ENCODE data around the gene NXNL1. TPM values are rescaled to one million over a fixed set of nuclear protein-coding genes. Genes with fewer than 3 reads are reported as not detected.

The NXNL1 gene
- polyA plus RNA-seq, 3 donors = 0.07 to 1.6 (median 1.6) TPM

GRCh38 chr19:17468302-17469091, 7.8 kb upstream of the NXNL1 start:
- 61 to 65% (median 62%) methylated on average over 24 to 25 of the region's 25 CpGs for WGBS, 3 donors

GRCh38 chr19:17467471-17468301, 7.0 kb upstream of the NXNL1 start:
- H3K27ac ChIP-seq (ENCODE audit: low read depth, low read length) = no peak overlapping the region
- 60 to 79% (median 75%) methylated on average over 12 of the region's 12 CpGs for WGBS, 3 donors

More at GRCh38 chr19:17468302-17469091, 7.8 kb upstream of the NXNL1 start:
- H3K27ac ChIP-seq (ENCODE audit: low read depth, low read length) = no peak overlapping the region

- WGBS, 3 donors = 39 to 45% (median 40%) methylated on average over 6 of the region's 6 CpGs
- H3K27ac ChIP-seq (ENCODE audit: low read depth, low read length) = no peak overlapping the region
Measured at GRCh38 chr19:17466487-17466850, 5.7 kb upstream of the NXNL1 start.

DNA sequence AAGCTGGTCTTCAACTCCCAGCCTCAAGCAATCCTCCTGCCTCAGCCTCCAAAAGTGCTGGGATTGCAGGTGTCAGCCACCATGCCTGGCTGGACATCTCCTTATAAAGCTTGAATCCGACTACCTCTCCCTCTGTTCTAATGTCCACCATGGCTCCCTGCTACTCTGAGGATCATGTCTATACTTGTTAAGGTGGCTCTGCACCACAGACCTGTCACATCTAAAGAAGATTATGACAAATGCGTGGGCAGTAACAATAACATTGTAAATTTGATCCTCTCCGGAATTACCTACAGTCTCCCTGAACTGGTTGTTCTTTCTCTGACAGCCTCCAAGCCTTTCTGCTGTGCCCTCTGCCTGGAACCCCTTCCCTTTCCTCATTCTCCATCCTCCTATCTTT, 1.8 kb downstream of the NXNL1 start:
- H3K27ac ChIP-seq (ENCODE audit: low read depth, low read length) = no peak overlapping the region

GRCh38 chr19:17457616-17458015, 3.1 kb downstream of the NXNL1 start:
- WGBS, 3 donors = 38 to 46% (median 42%) methylated on average over 6 of the region's 6 CpGs
- H3K27ac ChIP-seq (ENCODE audit: low read depth, low read length) = no peak overlapping the region

More for the DNA sequence above, 1.8 kb downstream of the NXNL1 start:
- 72 to 79% (median 77%) methylated on average over 3 of the region's 3 CpGs for WGBS, 3 donors

GRCh38 chr19:17456127-17456526, 4.6 kb downstream of the NXNL1 start:
- WGBS, 3 donors = 60 to 81% (median 73%) methylated on average over 11 of the region's 11 CpGs
- no peak overlapping the region for H3K27ac ChIP-seq (ENCODE audit: low read depth, low read length)

DNA sequence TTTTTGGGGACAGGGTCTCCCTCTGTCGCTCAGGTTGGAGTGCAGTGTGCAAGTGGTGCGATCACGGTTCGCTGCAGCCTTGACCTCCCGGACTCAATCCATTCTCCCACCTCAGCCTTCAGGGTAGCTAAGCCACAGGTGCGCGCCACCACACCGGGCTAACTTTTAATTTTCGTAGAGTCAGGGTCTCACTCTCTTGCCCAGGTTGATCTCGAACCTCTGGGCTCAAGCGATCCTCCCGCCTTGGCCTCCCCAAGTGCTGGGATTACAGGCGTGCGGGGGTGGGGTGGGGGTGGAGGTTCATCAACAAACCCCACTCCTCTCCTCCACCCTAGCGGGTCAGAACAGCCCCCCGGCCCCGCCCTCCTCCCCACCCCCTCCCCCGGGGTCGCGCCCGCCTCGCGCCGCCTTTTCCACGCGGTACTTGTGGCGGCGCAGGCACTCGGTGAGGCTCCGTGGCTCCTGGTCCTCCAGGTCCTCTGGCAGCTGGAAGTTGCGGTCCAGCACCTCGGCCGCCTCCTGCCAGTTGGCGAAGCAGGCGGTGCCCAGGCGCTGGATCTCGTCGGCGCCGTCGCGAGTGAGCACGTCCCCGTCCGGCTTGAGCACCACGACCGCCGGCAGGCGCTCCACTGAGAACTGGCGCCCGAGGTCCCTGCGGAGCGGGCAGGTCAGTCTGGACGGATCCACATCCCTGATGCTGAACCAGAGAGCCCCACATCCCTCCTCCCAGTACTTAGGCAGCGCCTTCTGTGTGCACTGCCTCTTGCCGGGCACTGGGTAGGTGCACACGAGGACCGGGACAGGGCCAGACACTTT, 5.2 kb downstream of the NXNL1 start:
- H3K27ac ChIP-seq (ENCODE audit: low read depth, low read length) = no peak overlapping the region
- WGBS, 3 donors = 16 to 19% (median 17%) methylated on average over 47 to 58 of the region's 58 CpGs

DNA sequence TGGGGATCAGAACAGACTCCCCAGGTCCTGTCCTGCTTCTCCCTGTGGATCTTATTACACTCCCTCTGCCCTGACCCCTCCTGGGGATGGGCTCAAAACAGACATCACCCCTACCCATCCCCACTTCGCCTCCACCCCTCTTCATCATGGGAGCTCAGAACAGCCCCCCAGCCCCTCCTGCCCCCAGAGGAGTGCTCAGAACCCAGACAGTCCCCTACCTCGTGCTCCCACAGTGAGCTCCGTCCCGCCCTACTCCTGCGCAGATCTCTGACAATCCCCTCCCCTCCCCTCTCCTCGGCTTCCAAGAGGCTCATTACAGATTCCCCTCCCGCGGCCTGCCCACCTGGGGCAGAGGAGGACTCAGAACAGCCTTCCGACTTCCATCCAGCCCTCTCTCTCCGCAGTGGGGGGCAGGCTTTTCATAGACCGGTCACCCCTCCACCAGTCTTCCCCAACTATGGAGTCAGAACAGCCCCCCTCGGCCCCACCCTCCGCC, 6.1 kb downstream of the NXNL1 start:
- WGBS, 3 donors = 7 to 15% (median 13%) methylated on average over 13 of the region's 13 CpGs
- no peak overlapping the region for H3K27ac ChIP-seq (ENCODE audit: low read depth, low read length)

DNA sequence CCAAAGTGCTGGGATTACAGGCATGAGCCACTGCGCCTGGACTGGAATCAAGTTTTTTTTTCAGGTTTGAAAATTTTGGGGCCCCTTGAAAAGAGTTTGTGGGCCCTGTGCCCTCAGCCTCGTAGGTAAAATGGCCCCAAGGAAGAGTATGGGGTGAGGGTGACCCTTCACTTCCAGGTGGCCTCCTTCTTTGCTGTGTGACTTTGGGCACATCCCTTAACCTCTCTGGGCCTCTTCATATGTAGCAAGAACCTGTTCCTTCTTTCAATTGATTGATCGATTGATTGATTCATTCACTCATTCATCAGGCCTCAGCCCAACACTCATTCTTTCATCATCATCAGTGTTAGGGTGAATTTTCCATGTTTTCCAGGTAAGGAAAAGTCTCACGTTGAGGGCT, 8.9 kb downstream of the NXNL1 start:
- no peak overlapping the region for H3K27ac ChIP-seq (ENCODE audit: low read depth, low read length)
- 83 to 88% (median 87%) methylated on average over 4 of the region's 4 CpGs for WGBS, 3 donors

DNA sequence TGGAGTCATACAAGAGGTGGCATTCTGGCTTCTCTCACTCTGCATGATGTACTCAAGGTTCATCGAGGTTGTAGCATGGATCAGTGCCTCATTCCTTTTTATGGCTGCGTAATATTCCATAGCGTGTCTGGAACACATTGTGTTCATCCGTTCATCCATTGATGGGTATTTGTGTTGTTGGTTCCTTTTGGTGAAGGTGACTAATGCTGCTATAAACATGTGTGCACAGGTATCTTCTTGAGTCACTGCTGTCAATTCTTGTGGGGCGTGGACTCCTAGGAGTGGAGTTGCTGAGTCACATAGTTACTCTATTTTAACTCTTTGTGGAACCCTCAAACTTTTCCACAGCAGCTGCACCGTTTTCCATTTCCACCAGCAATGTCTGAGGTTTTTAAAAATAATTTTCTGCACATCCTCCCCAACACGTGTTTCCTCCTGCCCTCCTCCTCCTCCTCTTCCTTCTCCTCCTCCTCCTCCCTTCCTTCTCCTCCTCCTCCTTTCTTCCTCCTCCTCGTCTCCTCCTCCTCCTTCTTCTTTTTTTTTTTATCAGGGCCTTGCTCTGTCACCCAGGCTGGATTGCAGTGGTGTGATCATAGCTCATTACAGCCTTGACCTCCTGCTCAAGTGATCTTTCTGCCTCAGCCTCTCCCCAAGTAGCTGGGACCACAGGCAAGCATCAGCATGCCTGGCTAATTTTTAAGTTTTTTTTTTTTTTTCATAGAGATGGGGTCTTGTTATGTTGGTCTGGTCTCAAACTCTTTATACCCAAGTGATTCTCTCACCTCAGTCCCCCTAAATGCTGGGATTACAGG, 10.3 kb downstream of the NXNL1 start:
- 52 to 68% (median 61%) methylated on average over 7 to 8 of the region's 8 CpGs for WGBS, 3 donors
- no peak overlapping the region for H3K27ac ChIP-seq (ENCODE audit: low read depth, low read length)

- WGBS, 3 donors = 1 to 3% (median 2%) methylated on average over 41 to 81 of the region's 81 CpGs
- no peak within 1 kb of the TSS for H3K27ac ChIP-seq (ENCODE audit: low read depth, low read length)
Measured at GRCh38 chr19:17448131-17448967, 12.4 kb downstream of the NXNL1 start, which contains the start of gene TMEM221. Gene TMEM221 (minus strand): TSS chr19:17448668. CDS start chr19:17448462, 206 bp downstream.

GRCh38 chr19:17447704-17448130, 13.0 kb downstream of the NXNL1 start:
- no peak overlapping the region for H3K27ac ChIP-seq (ENCODE audit: low read depth, low read length)
- 37 to 88% (median 49%) methylated on average over 2 to 5 of the region's 5 CpGs for WGBS, 3 donors

GRCh38 chr19:17445526-17446165, 15.1 kb downstream of the NXNL1 start:
- H3K27ac ChIP-seq (ENCODE audit: low read depth, low read length) = no peak overlapping the region
- WGBS, 3 donors = 99 to 100% (median 100%) methylated on average over 1 of the region's 1 CpG

- no peak overlapping the region for H3K27ac ChIP-seq (ENCODE audit: low read depth, low read length)
- 49 to 55% (median 50%) methylated on average over 8 of the region's 8 CpGs for WGBS, 3 donors
Measured at GRCh38 chr19:17441241-17442021, 19.3 kb downstream of the NXNL1 start.

GRCh38 chr19:17436874-17437267, 23.9 kb downstream of the NXNL1 start:
- WGBS, 3 donors = 84 to 88% (median 87%) methylated on average over 7 of the region's 7 CpGs
- no peak overlapping the region for H3K27ac ChIP-seq (ENCODE audit: low read depth, low read length)

Data from adipose tissue (tissue), 3 donors.